ENCODE results near the gene DCAF17.

- TF ChIP-seq, protein P1, sequence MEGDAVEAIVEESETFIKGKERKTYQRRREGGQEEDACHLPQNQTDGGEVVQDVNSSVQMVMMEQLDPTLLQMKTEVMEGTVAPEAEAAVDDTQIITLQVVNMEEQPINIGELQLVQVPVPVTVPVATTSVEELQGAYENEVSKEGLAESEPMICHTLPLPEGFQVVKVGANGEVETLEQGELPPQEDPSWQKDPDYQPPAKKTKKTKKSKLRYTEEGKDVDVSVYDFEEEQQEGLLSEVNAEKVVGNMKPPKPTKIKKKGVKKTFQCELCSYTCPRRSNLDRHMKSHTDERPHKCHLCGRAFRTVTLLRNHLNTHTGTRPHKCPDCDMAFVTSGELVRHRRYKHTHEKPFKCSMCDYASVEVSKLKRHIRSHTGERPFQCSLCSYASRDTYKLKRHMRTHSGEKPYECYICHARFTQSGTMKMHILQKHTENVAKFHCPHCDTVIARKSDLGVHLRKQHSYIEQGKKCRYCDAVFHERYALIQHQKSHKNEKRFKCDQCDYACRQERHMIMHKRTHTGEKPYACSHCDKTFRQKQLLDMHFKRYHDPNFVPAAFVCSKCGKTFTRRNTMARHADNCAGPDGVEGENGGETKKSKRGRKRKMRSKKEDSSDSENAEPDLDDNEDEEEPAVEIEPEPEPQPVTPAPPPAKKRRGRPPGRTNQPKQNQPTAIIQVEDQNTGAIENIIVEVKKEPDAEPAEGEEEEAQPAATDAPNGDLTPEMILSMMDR (IDR thresholded peaks at IDR 0.05): no peak
- TF ChIP-seq POLR2A (IDR thresholded peaks at IDR 0.05): no peak
Observed at GRCh38 chr2:171420728-171421563, 13.1 kb upstream of the DCAF17 start.

All from uterus (tissue), 2 donors.